AG20443 (cell line): ENCODE results near the gene NDN.

Source experiments
- DNase-seq: peaks from one replicate; pipeline ENCODE4 v3.0.0; 2012; ENCODE audit warnings: low spot score, mixed read lengths

NDN gene

DNA sequence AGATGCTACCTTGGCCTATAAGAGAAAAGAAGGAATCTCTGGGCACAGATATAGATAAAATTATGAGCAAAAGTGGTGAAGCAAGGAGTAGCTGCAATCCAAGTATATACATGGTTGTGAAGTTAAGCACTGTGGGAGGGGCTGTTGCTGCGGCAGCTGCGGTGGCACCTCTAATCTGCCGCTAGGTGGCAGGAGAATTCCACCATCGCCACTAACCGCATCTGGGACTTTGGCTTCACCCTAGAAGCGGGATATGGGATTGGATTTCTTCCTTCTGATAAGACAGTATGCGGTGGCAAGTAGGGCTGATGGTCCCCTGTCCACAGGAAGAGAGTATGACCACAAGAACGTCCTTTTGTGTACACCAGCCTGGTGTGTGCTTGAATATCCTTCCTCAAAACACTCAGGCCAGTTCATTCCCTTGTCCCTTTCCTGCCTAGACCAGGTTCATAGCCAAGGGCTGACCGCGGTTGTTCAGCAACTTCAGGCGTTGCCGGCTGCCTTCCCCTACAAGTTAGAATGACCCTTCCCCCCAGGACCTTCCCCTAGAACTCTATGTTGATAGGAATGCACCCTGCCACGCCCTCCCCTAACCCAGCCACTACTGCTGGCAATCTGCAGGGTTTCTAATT lies 44.6 kb downstream of the NDN start:
- peak; percentile 77 for DNase-seq
